H1 (cell line): Measurements from ENCODE around the gene NPNT. TPM values are rescaled to one million over a fixed set of nuclear protein-coding genes. Genes with fewer than 3 reads are reported as not detected.

Source experiments
- ATF3 ChIP-seq: IDR thresholded peaks from 2 replicates; pipeline ENCODE4 v1.6.1; 2011; ENCODE audit warnings: low read depth, mild to moderate bottlenecking, low read length; ENCODE audit not compliant: insufficient read depth
- CHD1 ChIP-seq: IDR thresholded peaks from 2 replicates; pipeline ENCODE4 v1.6.1; 2012; ENCODE audit warnings: low read depth, low read length, improper control_type of control experiment
- CTCF ChIP-seq, 3 experiments: IDR thresholded peaks; 1 replicate in 2 of 3; 2 replicates in 1 of 3; pipeline versions ENCODE4 v1.5.1 to v1.6.1; 2011; ENCODE audit warnings: low read length in 3 of 3, mild to moderate bottlenecking in 3 of 3, inconsistent platforms in 2 of 3, low read depth in 1 of 3, moderate library complexity in 1 of 3; ENCODE audit not compliant: insufficient read depth in 1 of 3; ENCODE audit errors: control extremely low read depth in 1 of 3
- JUND ChIP-seq: IDR thresholded peaks from 2 replicates; pipeline ENCODE4 v1.6.1; 2011; ENCODE audit warnings: mild to moderate bottlenecking, improper control_type of control experiment, low read length
- RNF2 ChIP-seq: fragments of 200-900, 300-1000 bp; sonication (generic); IDR thresholded peaks from 2 replicates; pipeline ENCODE4 v1.7.1; 2016; ENCODE audit warnings: borderline replicate concordance, low read depth, mild to moderate bottlenecking, antibody characterized with exemption, low read length; ENCODE audit not compliant: poor library complexity, severe bottlenecking; ENCODE audit errors: missing control alignments
- ZNF274 ChIP-seq: IDR thresholded peaks from 2 replicates; pipeline ENCODE4 v1.7.0; 2012; ENCODE audit warnings: low read length, borderline replicate concordance; ENCODE audit errors: extremely low read depth
- polyA plus RNA-seq, 7 experiments: library from polyadenylated mRNA; depleted of rRNA in 3 of 7; stranded (reverse) in 5 of 7; unstranded in 2 of 7; fragments of >200 nt in 5 of 7; fragments of 200-250 nt in 2 of 7; gene quantifications; 1 replicate in 5 of 7; 2 replicates in 1 of 7; 4 replicates in 1 of 7; pipeline versions ENCODE4 v1.2.1 to v1.2.3, GENCODE V29; 2011 to 2013; ENCODE audit warnings: missing spikeins in 2 of 7, mixed read lengths in 2 of 7
- total RNA-seq: library from RNA; stranded (reverse); fragmentation: NEBNext Ultra II Directional; extraction: Animal tissue kit (Norgen Biotek cat#: 25700); gene quantifications from 2 replicates; pipeline ENCODE4 v1.2.1, GENCODE V29; 2021

The NPNT gene
- total and polyA plus RNA-seq, 2 of the 8 experiments (the other 6 are each of a cell fraction or from before 2014, with no cell fraction given): 0.24 to 0.97 TPM

- TF ChIP-seq JUND: no peak
- no peak for TF ChIP-seq ZNF274
- TF ChIP-seq RNF2: no peak
- TF ChIP-seq CTCF (IDR thresholded peaks at IDR 0.05; ENCODE audit: control extremely low read depth in 1 of 3, insufficient read depth in 1 of 3, low read depth in 1 of 3, low read length in 3 of 3): no peak
- TF ChIP-seq ATF3: no peak
- TF ChIP-seq CHD1: no peak
Measured at GRCh38 chr4:105934386-105934785, 39.1 kb downstream of the NPNT start (continued).
